HL-60/S4 treated with retinoic acid at 250 ng/mL for 4 days and 3 days (cell line): Measurements from ENCODE around the gene TAF6.
"Not testable (repeated sequence)": the region's sequence is repeated elsewhere in the genome, so short reads cannot be mapped to it uniquely, and the experiment has no call there.

Experiments used
- in situ Hi-C: fragments of 300-500 bp; cut with MboI; formaldehyde crosslinking; loops from 2 replicates; pipeline ENCODE4 v1.7.0; 2022; ENCODE audit warnings: low sequenced_read_pairs

TAF6 gene

GRCh38 chr7:100152937-100153666, 33.9 kb upstream of the TAF6 start:
- in situ Hi-C loops, result no loop called here

GRCh38 chr7:100152404-100152803, 33.2 kb upstream of the TAF6 start:
- in situ Hi-C loops, result no loop called here

- in situ Hi-C loops, result no loop called here
Observed at GRCh38 chr7:100148559-100149328, 29.6 kb upstream of the TAF6 start, which contains the start of gene LAMTOR4. Gene LAMTOR4 (plus strand): TSS chr7:100148918. CDS start chr7:100148973, 55 bp downstream.

GRCh38 chr7:100148225-100148558, 29.0 kb upstream of the TAF6 start:
- in situ Hi-C loops, result no loop called here

- in situ Hi-C loops, result no loop called here
Observed at GRCh38 chr7:100147278-100147677, 28.1 kb upstream of the TAF6 start.

- in situ Hi-C loops, result not testable (repeated sequence)
Observed at GRCh38 chr7:100146350-100146749, 27.2 kb upstream of the TAF6 start.

GRCh38 chr7:100142461-100142860, 23.3 kb upstream of the TAF6 start:
- in situ Hi-C loops, result no loop called here

- in situ Hi-C loops, result no loop called here
Observed at GRCh38 chr7:100141555-100141949, 22.4 kb upstream of the TAF6 start.

- in situ Hi-C loops, result no loop called here
Observed at GRCh38 chr7:100137851-100138760, 18.9 kb upstream of the TAF6 start.

GRCh38 chr7:100132697-100133151, 13.6 kb upstream of the TAF6 start:
- in situ Hi-C loops, result no loop called here

- in situ Hi-C loops, result no loop called here
Observed at GRCh38 chr7:100132126-100132525, 13.0 kb upstream of the TAF6 start.

- in situ Hi-C loops, result no loop called here
Observed at GRCh38 chr7:100130608-100131453, 11.7 kb upstream of the TAF6 start.

GRCh38 chr7:100130220-100130607, 11.1 kb upstream of the TAF6 start:
- in situ Hi-C loops, result not testable (repeated sequence)

GRCh38 chr7:100128637-100128963, 9.4 kb upstream of the TAF6 start:
- in situ Hi-C loops, result no loop called here

GRCh38 chr7:100127866-100128636, 8.9 kb upstream of the TAF6 start:
- in situ Hi-C loops, result no loop called here

GRCh38 chr7:100126931-100127865, 8.0 kb upstream of the TAF6 start, which contains the start of gene MBLAC1:
Gene MBLAC1 (plus strand): TSS chr7:100126967. CDS start chr7:100127396, 429 bp downstream.
- in situ Hi-C loops, result no loop called here

GRCh38 chr7:100126239-100126930, 7.2 kb upstream of the TAF6 start:
- in situ Hi-C loops, result no loop called here
